PC-3 (cell line): ENCODE data around the gene SLC25A17.

Experiments
- EZH2 ChIP-seq: fragments of 300-600 bp; sonication (generic); IDR thresholded peaks from one replicate; pipeline ENCODE4 v1.6.1; 2017; ENCODE audit warnings: antibody characterized with exemption, mild to moderate bottlenecking, low read length; ENCODE audit not compliant: unreplicated experiment
- TF ChIP-seq, protein P1 (sequence below): fragments of 300-600 bp; sonication (generic); conservative IDR thresholded peaks from 2 replicates; pipeline ENCODE4 v1.5.1; 2017; ENCODE audit warnings: antibody characterized with exemption, low read depth, mild to moderate bottlenecking, low read length

DNA sequence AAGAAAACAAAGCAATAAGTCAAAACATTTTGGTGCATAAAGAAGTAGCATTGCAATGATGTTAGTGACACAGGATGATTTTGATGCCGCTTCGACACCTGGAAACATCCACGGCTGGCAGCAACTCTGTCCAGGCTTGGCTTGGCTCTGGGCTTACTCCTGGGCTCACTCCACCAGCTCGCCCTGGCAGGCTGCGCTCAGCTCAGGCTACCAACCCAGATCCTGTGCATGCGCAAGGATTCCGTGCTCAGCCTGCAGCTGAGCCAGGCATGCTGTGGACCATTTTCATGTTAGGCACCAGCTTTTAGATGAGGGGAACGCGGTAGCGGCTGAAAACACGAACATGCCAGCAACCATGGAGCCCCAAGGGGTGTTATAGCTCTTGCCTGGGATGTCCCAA lies 66.0 kb downstream of the SLC25A17 start:
- TF ChIP-seq, protein P1, sequence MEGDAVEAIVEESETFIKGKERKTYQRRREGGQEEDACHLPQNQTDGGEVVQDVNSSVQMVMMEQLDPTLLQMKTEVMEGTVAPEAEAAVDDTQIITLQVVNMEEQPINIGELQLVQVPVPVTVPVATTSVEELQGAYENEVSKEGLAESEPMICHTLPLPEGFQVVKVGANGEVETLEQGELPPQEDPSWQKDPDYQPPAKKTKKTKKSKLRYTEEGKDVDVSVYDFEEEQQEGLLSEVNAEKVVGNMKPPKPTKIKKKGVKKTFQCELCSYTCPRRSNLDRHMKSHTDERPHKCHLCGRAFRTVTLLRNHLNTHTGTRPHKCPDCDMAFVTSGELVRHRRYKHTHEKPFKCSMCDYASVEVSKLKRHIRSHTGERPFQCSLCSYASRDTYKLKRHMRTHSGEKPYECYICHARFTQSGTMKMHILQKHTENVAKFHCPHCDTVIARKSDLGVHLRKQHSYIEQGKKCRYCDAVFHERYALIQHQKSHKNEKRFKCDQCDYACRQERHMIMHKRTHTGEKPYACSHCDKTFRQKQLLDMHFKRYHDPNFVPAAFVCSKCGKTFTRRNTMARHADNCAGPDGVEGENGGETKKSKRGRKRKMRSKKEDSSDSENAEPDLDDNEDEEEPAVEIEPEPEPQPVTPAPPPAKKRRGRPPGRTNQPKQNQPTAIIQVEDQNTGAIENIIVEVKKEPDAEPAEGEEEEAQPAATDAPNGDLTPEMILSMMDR, result no peak
- TF ChIP-seq EZH2, result no peak
